Panc1 (cell line): ENCODE results near the gene AOC1. TPM values are rescaled to one million over a fixed set of nuclear protein-coding genes. Genes with fewer than 3 reads are reported as not detected.
A peak's percentile ranks its signal among the peaks of the same experiment; 100 is the strongest.

Experiments used
- ATAC-seq: fragments of 200-7000 bp; cut with Tn5 transposase; 2 replicates; pipeline ENCODE4 v1.9.1; 2020; ENCODE audit warnings: mild to moderate bottlenecking, moderate library complexity
- BruUV-seq: library from RNA; stranded (reverse); fragments of 400-500 nt; replicated peaks from 2 replicates; lab custom pipeline; 2021; lab: Mats Ljungman, UMichigan
- CTCF ChIA-PET: fragments of 300-600 bp; sonication (Branson Sonifier 250); formaldehyde crosslinking; loops from one replicate; lab custom pipeline; 2022; ENCODE audit warnings: antibody characterized with exemption; lab: Charles Lee
- POLR2A ChIA-PET: fragments of 300-600 bp; sonication (Branson Sonifier 250); formaldehyde crosslinking; loops from one replicate; lab custom pipeline; 2022; ENCODE audit warnings: antibody characterized with exemption; lab: Charles Lee
- DNase-seq: peaks from one replicate; pipeline ENCODE4 v3.0.0-alpha.2; 2010; ENCODE audit warnings: low read depth, low spot score
- H3K27ac ChIP-seq: 2 replicates; pipeline ENCODE4 v1.5.1; 2011; ENCODE audit warnings: mild to moderate bottlenecking, low read length, inconsistent platforms
- H3K27me3 ChIP-seq: fragments of 200-500 bp; sonication (Bioruptor generic); 2 replicates; pipeline ENCODE4 v1.6.0; 2014; ENCODE audit warnings: low read length, inconsistent platforms; ENCODE audit not compliant: control insufficient read depth, insufficient read depth
- H3K36me3 ChIP-seq: fragments of 200-500 bp; sonication (Bioruptor generic); 2 replicates; pipeline ENCODE4 v1.5.1; 2014; ENCODE audit warnings: inconsistent platforms, mild to moderate bottlenecking, low read length, moderate library complexity; ENCODE audit not compliant: control insufficient read depth, insufficient read depth
- H3K4me1 ChIP-seq: 2 replicates; pipeline ENCODE4 v1.5.1; 2011; ENCODE audit warnings: inconsistent platforms, mild to moderate bottlenecking, low read length, moderate library complexity; ENCODE audit not compliant: control insufficient read depth, insufficient read depth
- H3K4me3 ChIP-seq, 2 experiments: 2 replicates each; pipeline ENCODE4 v1.5.1; 2011 to 2012; ENCODE audit warnings: low read depth in 2 of 2, low read length in 2 of 2, mild to moderate bottlenecking in 2 of 2, inconsistent platforms in 1 of 2, moderate library complexity in 1 of 2
- H3K9me3 ChIP-seq: fragments of 200-500 bp; sonication (Bioruptor generic); 2 replicates; pipeline ENCODE4 v1.5.1; 2014; ENCODE audit warnings: low read depth, mild to moderate bottlenecking, inconsistent platforms, low read length, moderate library complexity; ENCODE audit not compliant: control insufficient read depth, insufficient read depth
- POLR2AphosphoS5 ChIP-seq: IDR thresholded peaks from 2 replicates; pipeline ENCODE4 v1.6.1; 2012; ENCODE audit warnings: mild to moderate bottlenecking, low read depth, low read length, moderate library complexity
- SIN3A ChIP-seq: IDR thresholded peaks from 2 replicates; pipeline ENCODE4 v1.6.1; 2012; ENCODE audit warnings: low read depth, mild to moderate bottlenecking, low read length, moderate library complexity, borderline replicate concordance; ENCODE audit not compliant: insufficient read depth
- TCF7L2 ChIP-seq: IDR thresholded peaks from 2 replicates; pipeline ENCODE4 v1.6.1; 2011; ENCODE audit warnings: mild to moderate bottlenecking, low read depth, low read length, inconsistent platforms
- in situ Hi-C: cut with HindIII; loops from 2 replicates; pipeline ENCODE4 v1.10.0; 2016; ENCODE audit warnings: low sequenced_read_pairs, low pct_unique_long_range_greater_than_20kb
- intact Hi-C: fragments of 100-400 bp; cut with micrococcal nuclease; formaldehyde crosslinking; loops from one replicate; pipeline ENCODE4 v1.10.0; 2022; ENCODE audit not compliant: unreplicated experiment
- total RNA-seq: library from RNA; stranded (reverse); gene quantifications from one replicate; pipeline ENCODE4 v1.2.1, GENCODE V29; 2021; ENCODE audit not compliant: unreplicated experiment
- TF ChIP-seq, protein P1 (sequence below): fragments of 450-650 bp; IDR thresholded peaks from 2 replicates; pipeline ENCODE4 v1.5.1; 2017; ENCODE audit warnings: mild to moderate bottlenecking
- TF ChIP-seq, protein P2 (sequence below), 2 experiments: IDR thresholded peaks; 2 replicates each; pipeline ENCODE4 v1.6.1; 2011 to 2012; ENCODE audit warnings: low read depth in 2 of 2, control low read depth in 1 of 2, low read length in 1 of 2, mild to moderate bottlenecking in 1 of 2, moderate library complexity in 1 of 2; ENCODE audit not compliant: insufficient read depth in 1 of 2

Gene AOC1
- total RNA-seq, 1 experiment from 2014 or later = 0.15 TPM

DNA sequence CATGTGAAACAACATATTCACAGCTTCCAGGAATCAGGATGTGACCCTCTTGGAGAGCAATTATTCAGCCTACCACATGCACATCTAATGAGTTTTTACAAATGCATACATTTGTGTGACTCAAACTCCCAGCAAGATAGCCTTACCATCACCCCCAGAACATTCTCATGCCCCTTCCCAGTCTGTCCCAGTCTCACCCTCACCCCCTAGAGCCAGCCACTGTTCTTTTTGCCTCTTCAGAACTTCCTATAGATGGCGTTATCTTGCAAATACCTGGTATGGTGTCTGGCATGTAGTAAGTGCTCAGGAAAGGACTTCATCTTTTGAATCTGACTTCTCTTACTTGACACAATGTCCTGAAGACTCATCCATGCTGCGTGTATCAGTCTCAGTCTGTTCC is 23.9 kb upstream of the AOC1 start:
- in situ Hi-C loops = no loop called here
- no peak overlapping the region for H3K4me3 ChIP-seq
- H3K36me3 ChIP-seq = no peaks in the 10 kb centered on the region
- DNase-seq (no peak), ATAC-seq (no peak)
- CTCF ChIA-PET = no interaction called here
- no TSS peak for BruUV-seq
- no peak for TF ChIP-seq TCF7L2
- TF ChIP-seq SIN3A = no peak
- TF ChIP-seq, protein P1, sequence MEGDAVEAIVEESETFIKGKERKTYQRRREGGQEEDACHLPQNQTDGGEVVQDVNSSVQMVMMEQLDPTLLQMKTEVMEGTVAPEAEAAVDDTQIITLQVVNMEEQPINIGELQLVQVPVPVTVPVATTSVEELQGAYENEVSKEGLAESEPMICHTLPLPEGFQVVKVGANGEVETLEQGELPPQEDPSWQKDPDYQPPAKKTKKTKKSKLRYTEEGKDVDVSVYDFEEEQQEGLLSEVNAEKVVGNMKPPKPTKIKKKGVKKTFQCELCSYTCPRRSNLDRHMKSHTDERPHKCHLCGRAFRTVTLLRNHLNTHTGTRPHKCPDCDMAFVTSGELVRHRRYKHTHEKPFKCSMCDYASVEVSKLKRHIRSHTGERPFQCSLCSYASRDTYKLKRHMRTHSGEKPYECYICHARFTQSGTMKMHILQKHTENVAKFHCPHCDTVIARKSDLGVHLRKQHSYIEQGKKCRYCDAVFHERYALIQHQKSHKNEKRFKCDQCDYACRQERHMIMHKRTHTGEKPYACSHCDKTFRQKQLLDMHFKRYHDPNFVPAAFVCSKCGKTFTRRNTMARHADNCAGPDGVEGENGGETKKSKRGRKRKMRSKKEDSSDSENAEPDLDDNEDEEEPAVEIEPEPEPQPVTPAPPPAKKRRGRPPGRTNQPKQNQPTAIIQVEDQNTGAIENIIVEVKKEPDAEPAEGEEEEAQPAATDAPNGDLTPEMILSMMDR = 0 out of 2 replicates have a peak, but pooled peaks have one; percentile 4
- no peak overlapping the region for H3K27ac ChIP-seq
- H3K9me3 ChIP-seq = no peaks in the 10 kb centered on the region
- no peaks in the 10 kb centered on the region for H3K4me1 ChIP-seq
- intact Hi-C loops = no loop called here
- 0 out of 2 replicates have a peak, but pooled peaks cover 3% of the 10 kb centered on the region for H3K27me3 ChIP-seq
- POLR2A ChIA-PET = no interaction called here

DNA sequence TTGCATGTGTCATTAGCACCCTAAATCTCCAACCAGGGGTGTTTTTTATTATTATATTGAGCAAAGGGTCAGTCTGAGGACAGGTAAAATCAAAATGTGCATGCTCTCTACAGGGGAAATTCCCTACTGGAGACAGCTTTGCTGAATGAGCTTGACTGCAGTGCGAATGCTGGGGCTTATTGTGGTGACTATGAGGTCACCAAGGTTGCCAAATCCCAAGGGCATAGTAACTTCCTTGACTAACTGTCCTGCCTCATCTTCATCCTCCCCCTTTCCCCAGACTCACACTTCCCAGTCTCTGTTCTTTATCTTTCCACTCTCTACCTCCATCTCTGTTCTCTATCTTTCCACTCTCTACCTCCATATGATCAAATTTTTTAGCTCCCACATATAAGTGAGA is 22.9 kb upstream of the AOC1 start:
- in situ Hi-C loops = no loop called here
- DNase-seq (no peak), ATAC-seq (no peak)
- Histone ChIP-seq H3K9me3 (no peaks in the 10 kb centered on the region), H3K27ac (no peak overlapping the region), H3K27me3 (0 out of 2 replicates have a peak, but pooled peaks cover 3% of the 10 kb centered on the region), H3K4me3 (no peak overlapping the region), H3K36me3 (no peaks in the 10 kb centered on the region), H3K4me1 (no peaks in the 10 kb centered on the region)
- BruUV-seq = no TSS peak
- TF ChIP-seq SIN3A (no peak), TCF7L2 (no peak), POLR2AphosphoS5 (no peak)
- TF ChIP-seq, protein P2, sequence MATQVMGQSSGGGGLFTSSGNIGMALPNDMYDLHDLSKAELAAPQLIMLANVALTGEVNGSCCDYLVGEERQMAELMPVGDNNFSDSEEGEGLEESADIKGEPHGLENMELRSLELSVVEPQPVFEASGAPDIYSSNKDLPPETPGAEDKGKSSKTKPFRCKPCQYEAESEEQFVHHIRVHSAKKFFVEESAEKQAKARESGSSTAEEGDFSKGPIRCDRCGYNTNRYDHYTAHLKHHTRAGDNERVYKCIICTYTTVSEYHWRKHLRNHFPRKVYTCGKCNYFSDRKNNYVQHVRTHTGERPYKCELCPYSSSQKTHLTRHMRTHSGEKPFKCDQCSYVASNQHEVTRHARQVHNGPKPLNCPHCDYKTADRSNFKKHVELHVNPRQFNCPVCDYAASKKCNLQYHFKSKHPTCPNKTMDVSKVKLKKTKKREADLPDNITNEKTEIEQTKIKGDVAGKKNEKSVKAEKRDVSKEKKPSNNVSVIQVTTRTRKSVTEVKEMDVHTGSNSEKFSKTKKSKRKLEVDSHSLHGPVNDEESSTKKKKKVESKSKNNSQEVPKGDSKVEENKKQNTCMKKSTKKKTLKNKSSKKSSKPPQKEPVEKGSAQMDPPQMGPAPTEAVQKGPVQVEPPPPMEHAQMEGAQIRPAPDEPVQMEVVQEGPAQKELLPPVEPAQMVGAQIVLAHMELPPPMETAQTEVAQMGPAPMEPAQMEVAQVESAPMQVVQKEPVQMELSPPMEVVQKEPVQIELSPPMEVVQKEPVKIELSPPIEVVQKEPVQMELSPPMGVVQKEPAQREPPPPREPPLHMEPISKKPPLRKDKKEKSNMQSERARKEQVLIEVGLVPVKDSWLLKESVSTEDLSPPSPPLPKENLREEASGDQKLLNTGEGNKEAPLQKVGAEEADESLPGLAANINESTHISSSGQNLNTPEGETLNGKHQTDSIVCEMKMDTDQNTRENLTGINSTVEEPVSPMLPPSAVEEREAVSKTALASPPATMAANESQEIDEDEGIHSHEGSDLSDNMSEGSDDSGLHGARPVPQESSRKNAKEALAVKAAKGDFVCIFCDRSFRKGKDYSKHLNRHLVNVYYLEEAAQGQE (IDR thresholded peaks at IDR 0.05; ENCODE audit: insufficient read depth in 1 of 2, low read depth in 2 of 2, low read length in 1 of 2) = no peak
- TF ChIP-seq, protein P1 = no peak
- ChIA-PET CTCF (interaction anchor here (0.7 kb wide), 1 partner anchor 35 kb away, joined by 3 read pairs; no protein-coding TSS in a partner anchor), POLR2A (no interaction called here)
- intact Hi-C loops = no loop called here
